Calu3 (cell line): ENCODE results near the gene CCT3. TPM values are rescaled to one million over a fixed set of nuclear protein-coding genes. Genes with fewer than 3 reads are reported as not detected.
A peak's percentile ranks its signal among the peaks of the same experiment; 100 is the strongest.

ENCODE experiments used
- BruUV-seq: library from RNA; stranded (reverse); fragments of 400-500 nt; replicated peaks from 2 replicates; lab custom pipeline; 2021; lab: Mats Ljungman, UMichigan
- CTCF ChIA-PET: fragments of 300-600 bp; sonication (Branson Sonifier 250); formaldehyde crosslinking; loops from one replicate; lab custom pipeline; 2022; ENCODE audit warnings: antibody characterized with exemption; lab: Charles Lee
- DNase-seq: peaks from one replicate; pipeline ENCODE4 v3.0.0; 2022
- H3K27ac Mint-ChIP-seq: one replicate; pipeline ENCODE4 v1.8.0; 2022; ENCODE audit warnings: mixed read lengths; ENCODE audit not compliant: unreplicated experiment
- H3K27me3 Mint-ChIP-seq: one replicate; pipeline ENCODE4 v1.8.0; 2022; ENCODE audit warnings: mixed read lengths; ENCODE audit not compliant: unreplicated experiment
- H3K36me3 Mint-ChIP-seq: one replicate; pipeline ENCODE4 v1.8.0; 2022; ENCODE audit warnings: mild to moderate bottlenecking, moderate library complexity, mixed read lengths; ENCODE audit not compliant: insufficient read depth, unreplicated experiment
- H3K4me1 Mint-ChIP-seq: one replicate; pipeline ENCODE4 v1.8.0; 2022; ENCODE audit warnings: mild to moderate bottlenecking, low read depth, mixed read lengths; ENCODE audit not compliant: unreplicated experiment
- H3K4me3 Mint-ChIP-seq: one replicate; pipeline ENCODE4 v1.8.0; 2022; ENCODE audit warnings: mild to moderate bottlenecking, low read depth, moderate library complexity, mixed read lengths; ENCODE audit not compliant: unreplicated experiment
- H3K9me3 Mint-ChIP-seq: one replicate; pipeline ENCODE4 v1.8.0; 2022; ENCODE audit warnings: low read depth, mixed read lengths; ENCODE audit not compliant: unreplicated experiment
- intact Hi-C: fragments of 100-400 bp; cut with micrococcal nuclease; formaldehyde crosslinking; loops from one replicate; pipeline ENCODE4 v1.10.0; 2022; ENCODE audit not compliant: unreplicated experiment
- total RNA-seq: library from RNA; stranded (reverse); gene quantifications from 2 replicates; pipeline ENCODE4 v1.2.3, GENCODE V29; 2022
- TF ChIP-seq, protein P1 (sequence below): fragments of 200-600 bp; IDR thresholded peaks from one replicate; pipeline ENCODE4 v1.8.0; 2022; ENCODE audit warnings: antibody characterized with exemption; ENCODE audit not compliant: unreplicated experiment

The CCT3 gene
- total RNA-seq, 1 experiment from 2014 or later: 598 TPM

DNA sequence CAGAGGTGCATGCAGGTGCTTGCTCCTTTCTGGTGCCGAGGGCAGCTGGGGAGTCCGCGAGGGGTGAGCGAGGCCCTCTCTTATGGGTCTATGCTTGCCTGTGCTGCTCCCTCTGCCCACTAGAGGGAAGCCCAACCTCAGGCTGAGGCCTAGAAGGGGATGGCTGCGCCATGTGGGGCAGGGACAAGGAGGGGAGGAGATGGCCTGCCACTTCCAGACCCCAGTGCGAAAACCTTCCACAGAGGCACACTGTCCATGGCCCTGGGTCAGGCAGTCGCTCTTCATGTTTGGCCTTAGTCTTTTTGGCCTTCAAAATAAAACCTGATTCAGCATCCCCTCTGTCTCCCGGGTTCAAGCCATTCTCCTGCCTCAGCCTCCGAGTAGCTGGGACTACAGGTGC, 44.9 kb upstream of the CCT3 start:
- CTCF ChIA-PET: interaction anchor here (0.9 to 2.1 kb wide), 2 partner anchors 21 to 63 kb away, joined by 4 to 21 read pairs; no protein-coding TSS in a partner anchor
- H3K9me3 Mint-ChIP-seq: no peaks in the 10 kb centered on the region
- TF ChIP-seq, protein P1, sequence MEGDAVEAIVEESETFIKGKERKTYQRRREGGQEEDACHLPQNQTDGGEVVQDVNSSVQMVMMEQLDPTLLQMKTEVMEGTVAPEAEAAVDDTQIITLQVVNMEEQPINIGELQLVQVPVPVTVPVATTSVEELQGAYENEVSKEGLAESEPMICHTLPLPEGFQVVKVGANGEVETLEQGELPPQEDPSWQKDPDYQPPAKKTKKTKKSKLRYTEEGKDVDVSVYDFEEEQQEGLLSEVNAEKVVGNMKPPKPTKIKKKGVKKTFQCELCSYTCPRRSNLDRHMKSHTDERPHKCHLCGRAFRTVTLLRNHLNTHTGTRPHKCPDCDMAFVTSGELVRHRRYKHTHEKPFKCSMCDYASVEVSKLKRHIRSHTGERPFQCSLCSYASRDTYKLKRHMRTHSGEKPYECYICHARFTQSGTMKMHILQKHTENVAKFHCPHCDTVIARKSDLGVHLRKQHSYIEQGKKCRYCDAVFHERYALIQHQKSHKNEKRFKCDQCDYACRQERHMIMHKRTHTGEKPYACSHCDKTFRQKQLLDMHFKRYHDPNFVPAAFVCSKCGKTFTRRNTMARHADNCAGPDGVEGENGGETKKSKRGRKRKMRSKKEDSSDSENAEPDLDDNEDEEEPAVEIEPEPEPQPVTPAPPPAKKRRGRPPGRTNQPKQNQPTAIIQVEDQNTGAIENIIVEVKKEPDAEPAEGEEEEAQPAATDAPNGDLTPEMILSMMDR: peak; percentile 94
- H3K36me3 Mint-ChIP-seq: no peaks in the 10 kb centered on the region
- H3K27me3 Mint-ChIP-seq: peaks cover 33% of the 10 kb centered on the region
- H3K4me1 Mint-ChIP-seq: no peaks in the 10 kb centered on the region
- peak; percentile 82 for DNase-seq
- intact Hi-C loops: loop anchor here (2.0 kb wide), 1 partner anchor 226 kb away; no protein-coding TSS in a partner anchor
- no peak overlapping the region for H3K4me3 Mint-ChIP-seq
- H3K27ac Mint-ChIP-seq: no peak overlapping the region
- BruUV-seq: no TSS peak

DNA sequence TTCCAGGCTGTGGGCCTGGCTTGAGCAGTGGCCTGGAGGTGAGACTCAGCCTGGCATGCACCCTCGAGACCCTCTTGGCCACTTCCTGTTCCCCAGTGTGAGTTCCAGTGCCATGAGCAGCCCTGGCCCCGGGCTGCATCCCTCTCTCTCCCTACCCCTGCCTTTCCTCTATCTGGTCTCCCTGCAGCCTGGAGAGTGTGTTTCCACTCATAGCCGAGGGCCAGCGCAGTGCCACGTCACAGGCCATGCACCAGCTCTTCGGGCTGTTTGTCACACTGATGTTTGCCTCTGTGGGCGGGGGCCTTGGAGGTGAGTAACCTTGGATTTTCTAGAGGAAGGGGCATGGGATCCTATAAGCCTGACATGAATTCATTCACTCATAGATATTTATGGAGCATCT, 44.5 kb upstream of the CCT3 start:
- Mint-ChIP-seq H3K27ac (no peak overlapping the region), H3K9me3 (no peaks in the 10 kb centered on the region), H3K36me3 (peaks cover 1% of the 10 kb centered on the region), H3K4me1 (no peaks in the 10 kb centered on the region), H3K4me3 (no peak overlapping the region), H3K27me3 (peaks cover 29% of the 10 kb centered on the region)
- no peak for DNase-seq
- intact Hi-C loops: loop anchor here (2.0 kb wide), 1 partner anchor 226 kb away; no protein-coding TSS in a partner anchor
- BruUV-seq: no TSS peak
- TF ChIP-seq, protein P1: no peak
- CTCF ChIA-PET: interaction anchor here (0.9 to 2.1 kb wide), 2 partner anchors 20 to 63 kb away, joined by 4 to 21 read pairs; no protein-coding TSS in a partner anchor

DNA sequence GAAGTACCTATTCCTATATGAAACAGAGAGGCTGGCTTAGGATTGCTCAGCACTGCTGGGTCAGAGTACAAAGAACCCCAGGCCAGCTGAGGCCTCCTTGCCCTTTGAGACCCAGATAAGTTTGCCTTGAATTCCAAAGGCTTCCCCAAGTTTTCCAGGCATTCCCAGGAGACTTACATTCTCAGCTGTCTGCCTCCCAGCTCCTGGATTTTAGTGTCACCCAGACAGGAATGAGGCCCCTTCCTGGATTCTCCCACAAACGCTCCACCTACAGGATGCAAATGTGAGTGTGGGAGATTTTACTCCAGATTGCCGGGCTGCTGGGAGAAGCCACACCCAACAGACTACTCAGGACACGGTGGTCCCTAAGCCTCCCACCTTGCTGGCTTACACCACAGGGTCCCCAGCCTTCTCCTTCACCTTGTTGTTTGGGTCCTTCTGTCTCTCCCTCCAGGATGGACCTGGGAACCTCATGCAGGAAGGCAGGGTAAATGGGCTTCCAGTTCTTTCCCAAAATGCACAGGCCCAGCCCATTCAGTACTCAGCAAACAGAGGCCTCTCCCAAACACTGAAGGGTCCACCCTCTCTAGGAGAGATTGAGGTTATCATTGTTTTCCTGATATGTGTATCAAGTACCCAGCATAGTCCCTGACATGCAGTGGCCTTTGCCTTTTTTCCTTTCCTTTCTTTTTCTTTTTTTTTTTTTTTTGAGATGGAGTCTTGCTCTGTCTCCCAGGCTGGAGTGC, 41.5 kb upstream of the CCT3 start:
- Mint-ChIP-seq H3K36me3 (peaks cover 5% of the 10 kb centered on the region), H3K4me3 (no peak overlapping the region), H3K27ac (no peak overlapping the region), H3K27me3 (peaks cover 30% of the 10 kb centered on the region), H3K9me3 (no peaks in the 10 kb centered on the region), H3K4me1 (no peaks in the 10 kb centered on the region)
- intact Hi-C loops: no loop called here
- CTCF ChIA-PET: no interaction called here
- no TSS peak for BruUV-seq
- DNase-seq: no peak
- TF ChIP-seq, protein P1: no peak

DNA sequence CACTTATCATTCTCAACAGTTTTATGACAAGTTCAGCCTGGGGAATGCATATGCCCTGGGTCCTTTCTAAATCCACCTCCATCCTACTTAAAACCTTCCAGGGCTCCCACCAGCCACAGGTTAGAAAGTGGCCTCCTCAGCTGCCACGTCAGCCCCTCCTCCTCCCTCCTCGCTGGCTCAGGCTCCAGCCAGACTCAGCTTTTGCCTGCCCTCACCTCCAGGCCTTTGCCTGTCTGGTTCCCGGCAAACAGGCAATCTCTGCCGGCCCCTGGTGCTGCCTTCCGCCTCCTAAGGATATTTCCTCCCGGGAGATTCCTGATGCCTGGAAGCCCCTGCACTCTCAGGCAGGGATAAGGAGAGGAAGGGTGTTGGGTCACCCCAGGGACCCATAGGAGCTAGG, 40.5 kb upstream of the CCT3 start:
- BruUV-seq: no TSS peak
- H3K36me3 Mint-ChIP-seq: peaks cover 5% of the 10 kb centered on the region
- no peak overlapping the region for H3K4me3 Mint-ChIP-seq
- no peaks in the 10 kb centered on the region for H3K4me1 Mint-ChIP-seq
- TF ChIP-seq, protein P1: no peak
- CTCF ChIA-PET: no interaction called here
- no peaks in the 10 kb centered on the region for H3K9me3 Mint-ChIP-seq
- H3K27ac Mint-ChIP-seq: no peak overlapping the region
- intact Hi-C loops: no loop called here
- no peak for DNase-seq
- H3K27me3 Mint-ChIP-seq: peaks cover 40% of the 10 kb centered on the region
